Endometrial microvascular endothelial cells (primary cell): ENCODE measurements around the gene EDNRB. TPM values are rescaled to one million over a fixed set of nuclear protein-coding genes. Genes with fewer than 3 reads are reported as not detected.

Experiments used
- in situ Hi-C: cut with HindIII; loops from 2 replicates; pipeline ENCODE4 v1.10.0; 2017; ENCODE audit warnings: low sequenced_read_pairs, low pct_unique_long_range_greater_than_20kb; ENCODE audit errors: inconsistent ontology term
- total RNA-seq: library from RNA; depleted of rRNA; stranded (reverse); fragments of >200 nt; gene quantifications from one replicate; pipeline ENCODE4 v1.2.3, GENCODE V29; 2015; ENCODE audit errors: inconsistent ontology term

Gene EDNRB
- total RNA-seq, 1 donor from 2014 or later, result 0.19 TPM

- in situ Hi-C loops, result no loop called here
Measured at GRCh38 chr13:77902319-77902963, 16.2 kb downstream of the EDNRB start.

- in situ Hi-C loops, result no loop called here
Measured at GRCh38 chr13:77898097-77898496, 20.5 kb downstream of the EDNRB start.

GRCh38 chr13:77896977-77897376 lies 21.7 kb downstream of the EDNRB start:
- in situ Hi-C loops, result no loop called here

- in situ Hi-C loops, result no loop called here
Measured at GRCh38 chr13:77896536-77896935, 22.1 kb downstream of the EDNRB start.

GRCh38 chr13:77894743-77895142 lies 23.9 kb downstream of the EDNRB start:
- in situ Hi-C loops, result no loop called here

GRCh38 chr13:77893066-77893465 lies 25.6 kb downstream of the EDNRB start:
- in situ Hi-C loops, result no loop called here

- in situ Hi-C loops, result no loop called here
Measured at GRCh38 chr13:77892491-77892890, 26.1 kb downstream of the EDNRB start.

GRCh38 chr13:77891486-77891885 lies 27.1 kb downstream of the EDNRB start:
- in situ Hi-C loops, result no loop called here

GRCh38 chr13:77891041-77891440 lies 27.6 kb downstream of the EDNRB start:
- in situ Hi-C loops, result no loop called here

- in situ Hi-C loops, result no loop called here
Measured at GRCh38 chr13:77883328-77883727, 35.3 kb downstream of the EDNRB start.

GRCh38 chr13:77878190-77878589 lies 40.4 kb downstream of the EDNRB start:
- in situ Hi-C loops, result no loop called here

- in situ Hi-C loops, result no loop called here
Measured at GRCh38 chr13:77876176-77876575, 42.5 kb downstream of the EDNRB start.

GRCh38 chr13:77874406-77874805 lies 44.2 kb downstream of the EDNRB start:
- in situ Hi-C loops, result no loop called here

GRCh38 chr13:77872995-77873394 lies 45.6 kb downstream of the EDNRB start:
- in situ Hi-C loops, result no loop called here

GRCh38 chr13:77871596-77871995 lies 47.0 kb downstream of the EDNRB start:
- in situ Hi-C loops, result no loop called here

GRCh38 chr13:77868717-77869116 lies 49.9 kb downstream of the EDNRB start:
- in situ Hi-C loops, result no loop called here

GRCh38 chr13:77866971-77867370 lies 51.7 kb downstream of the EDNRB start:
- in situ Hi-C loops, result no loop called here

GRCh38 chr13:77865622-77866021 lies 53.0 kb downstream of the EDNRB start:
- in situ Hi-C loops, result no loop called here

- in situ Hi-C loops, result no loop called here
Measured at GRCh38 chr13:77863144-77863543, 55.5 kb downstream of the EDNRB start.

- in situ Hi-C loops, result no loop called here
Measured at GRCh38 chr13:77861741-77862140, 56.9 kb downstream of the EDNRB start.

GRCh38 chr13:77860507-77860981 lies 58.1 kb downstream of the EDNRB start:
- in situ Hi-C loops, result no loop called here
